ENCODE results near the gene SUN5.

The SUN5 gene

DNA sequence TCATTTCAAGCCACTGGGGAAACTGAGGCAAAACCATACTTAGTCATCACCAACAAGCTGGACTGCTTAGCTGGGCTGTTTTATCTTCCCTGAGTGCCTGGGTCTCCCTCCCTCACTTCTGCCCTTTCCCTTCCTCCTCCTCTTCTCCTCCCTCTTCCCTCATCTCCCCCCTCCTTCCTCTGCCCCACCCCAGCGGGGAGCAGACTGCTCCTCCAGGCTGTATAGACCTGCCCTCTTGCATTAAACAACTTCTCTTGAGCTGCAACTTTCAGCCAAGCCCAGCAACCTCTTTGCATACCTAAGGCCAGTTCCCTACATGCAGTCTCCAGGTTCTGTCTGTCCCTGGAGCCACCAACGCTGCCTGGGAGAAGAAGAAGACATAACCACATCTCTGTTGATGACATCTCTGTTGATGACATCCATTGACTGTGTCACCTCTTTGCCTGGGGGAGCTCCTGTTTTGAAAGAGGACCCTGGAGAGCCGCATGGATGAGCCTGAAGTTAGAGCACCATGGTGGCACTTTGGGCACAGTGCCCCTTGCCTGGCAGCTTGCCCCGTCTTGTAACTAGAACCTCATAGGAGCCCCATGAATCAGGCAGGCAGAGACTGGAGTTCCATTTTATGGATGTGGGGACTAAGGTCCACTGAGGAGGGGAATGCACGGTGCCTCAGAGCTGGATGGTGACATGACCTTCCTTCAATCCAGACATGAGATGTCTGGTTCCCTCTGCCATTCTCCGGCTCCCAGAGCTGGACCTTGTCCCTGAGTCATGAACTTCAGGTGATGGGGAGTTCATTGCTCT lies 19.4 kb upstream of the SUN5 start:
- Histone ChIP-seq H3K27me3 (ENCODE audit: insufficient read depth, low read length) (no peaks in the 10 kb centered on the region), H2AFZ (ENCODE audit: low read depth, low read length) (no peak overlapping the region), H3K36me3 (ENCODE audit: insufficient read depth, low read length) (no peaks in the 10 kb centered on the region), H3K9me3 (ENCODE audit: low read length) (no peaks in the 10 kb centered on the region), H3K4me3 (ENCODE audit: low read length) (no peak overlapping the region), H3K4me1 (ENCODE audit: insufficient read depth, low read length) (no peaks in the 10 kb centered on the region)

DNA sequence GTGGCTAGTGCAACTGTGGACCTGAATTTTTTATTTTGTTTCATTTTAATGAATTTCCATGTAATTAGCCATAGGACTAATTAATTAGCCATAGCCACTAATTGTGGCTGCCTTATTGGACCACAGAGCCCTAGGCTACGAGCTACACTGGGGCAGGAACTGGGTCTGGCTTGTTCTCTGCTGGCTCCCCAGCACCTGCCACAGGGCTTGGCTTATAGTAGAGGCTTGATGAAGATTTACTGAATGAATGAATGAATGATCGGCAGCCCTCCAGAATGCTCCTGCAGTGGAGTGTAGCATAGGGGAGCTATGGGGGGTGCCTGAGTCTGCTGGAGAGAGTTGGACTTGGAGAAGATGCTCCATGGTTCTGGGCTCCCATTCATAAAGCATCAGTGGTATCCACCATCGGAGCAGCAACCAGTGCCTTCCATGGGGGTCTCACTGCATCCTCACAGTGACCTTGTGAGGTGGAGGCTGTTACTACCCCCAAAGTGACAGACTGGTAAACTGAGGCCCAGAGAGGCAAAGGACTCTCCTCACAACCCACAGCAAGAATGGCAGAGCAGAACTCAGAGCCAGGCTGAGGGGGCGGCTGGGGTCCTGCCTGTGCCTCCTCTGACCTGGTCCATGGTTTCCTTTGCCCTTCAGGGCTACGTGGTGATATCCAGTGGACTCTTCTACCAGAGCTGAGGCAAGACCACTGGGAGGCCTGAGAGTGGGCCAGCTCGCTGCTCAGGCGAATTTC lies 18.6 kb upstream of the SUN5 start:
- Histone ChIP-seq H2AFZ (ENCODE audit: low read depth, low read length) (no peak overlapping the region), H3K9me3 (ENCODE audit: low read length) (no peaks in the 10 kb centered on the region), H3K36me3 (ENCODE audit: insufficient read depth, low read length) (no peaks in the 10 kb centered on the region), H3K4me3 (ENCODE audit: low read length) (no peak overlapping the region), H3K4me1 (ENCODE audit: insufficient read depth, low read length) (no peaks in the 10 kb centered on the region), H3K27me3 (ENCODE audit: insufficient read depth, low read length) (no peaks in the 10 kb centered on the region)

DNA sequence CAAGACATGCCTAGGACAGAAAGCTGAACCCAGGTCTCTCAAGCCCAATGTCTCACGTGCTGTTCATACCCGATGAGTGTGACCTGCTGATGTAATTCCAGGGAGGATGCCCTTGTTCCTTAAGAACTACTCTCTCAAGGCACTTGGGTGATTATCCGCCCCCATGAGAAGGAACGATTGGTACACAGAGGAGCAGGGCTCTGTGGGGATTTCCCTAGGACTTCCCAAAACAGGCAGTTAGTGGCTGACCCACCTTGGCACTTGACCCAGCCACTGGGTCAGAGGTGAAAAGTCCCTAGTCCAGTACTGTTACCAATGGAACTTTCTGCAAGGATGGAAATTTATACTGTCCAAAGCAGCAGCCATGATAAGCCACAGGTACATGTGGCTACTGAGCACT lies 18.1 kb upstream of the SUN5 start:
- no peaks in the 10 kb centered on the region for H3K27me3 ChIP-seq (ENCODE audit: insufficient read depth, low read length)
- H3K9me3 ChIP-seq (ENCODE audit: low read length) = no peaks in the 10 kb centered on the region
- no peaks in the 10 kb centered on the region for H3K4me1 ChIP-seq (ENCODE audit: insufficient read depth, low read length)
- no peaks in the 10 kb centered on the region for H3K36me3 ChIP-seq (ENCODE audit: insufficient read depth, low read length)
- H2AFZ ChIP-seq (ENCODE audit: low read depth, low read length) = no peak overlapping the region
- H3K4me3 ChIP-seq (ENCODE audit: low read length) = no peak overlapping the region

- Histone ChIP-seq H3K4me1 (ENCODE audit: insufficient read depth, low read length) (no peaks in the 10 kb centered on the region), H2AFZ (ENCODE audit: low read depth, low read length) (no peak overlapping the region), H3K4me3 (ENCODE audit: low read length) (no peak overlapping the region), H3K9me3 (ENCODE audit: low read length) (no peaks in the 10 kb centered on the region), H3K36me3 (ENCODE audit: insufficient read depth, low read length) (no peaks in the 10 kb centered on the region), H3K27me3 (ENCODE audit: insufficient read depth, low read length) (no peaks in the 10 kb centered on the region)
These were observed 17.6 kb upstream of the SUN5 start for GRCh38 chr20:33021879-33022278.

DNA sequence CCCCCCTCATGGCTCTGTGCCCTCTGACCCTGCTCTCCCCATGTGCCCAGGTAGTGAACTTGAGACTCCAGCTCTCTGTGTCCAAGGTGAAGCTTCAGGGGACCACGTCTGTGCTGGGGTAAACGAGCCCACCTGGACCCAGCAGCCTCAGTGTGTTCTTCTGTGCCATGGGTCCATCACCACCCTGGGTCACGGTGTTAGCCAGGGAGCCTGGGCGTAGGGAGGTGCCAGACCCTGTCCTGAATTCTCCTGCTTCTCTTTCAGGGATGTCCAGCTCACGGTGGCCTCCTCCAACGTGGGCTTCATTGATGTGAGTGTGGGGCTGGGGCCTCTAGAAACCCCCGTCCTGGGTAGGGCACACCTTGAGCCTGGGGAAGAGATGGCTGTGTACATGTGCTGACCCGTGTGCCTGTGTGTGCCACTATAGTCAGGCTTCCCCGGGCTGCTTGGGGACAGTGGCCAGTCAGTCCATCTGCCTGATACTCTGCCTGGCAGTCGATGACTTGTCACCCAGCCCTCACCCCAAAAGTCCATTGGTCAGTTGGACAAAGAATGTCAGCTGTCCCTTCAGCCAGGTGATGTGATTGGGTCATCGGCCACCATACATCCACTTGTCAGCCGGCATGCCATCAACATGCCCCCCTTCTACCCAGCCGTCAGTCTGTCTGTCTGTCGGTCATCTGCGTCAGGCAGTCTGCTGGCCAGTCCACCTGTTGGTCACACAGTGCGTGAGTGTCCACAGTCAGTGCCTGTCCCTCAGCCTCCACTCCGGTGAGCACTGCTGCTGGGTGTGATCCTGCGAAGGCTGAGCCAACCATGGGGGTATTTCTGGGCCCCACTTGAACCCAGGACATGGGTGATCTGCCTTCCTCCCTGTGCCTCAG lies 16.3 kb upstream of the SUN5 start:
- no peak overlapping the region for H3K4me3 ChIP-seq (ENCODE audit: low read length)
- no peaks in the 10 kb centered on the region for H3K27me3 ChIP-seq (ENCODE audit: insufficient read depth, low read length)
- H3K36me3 ChIP-seq (ENCODE audit: insufficient read depth, low read length) = no peaks in the 10 kb centered on the region
- no peaks in the 10 kb centered on the region for H3K9me3 ChIP-seq (ENCODE audit: low read length)
- no peak overlapping the region for H2AFZ ChIP-seq (ENCODE audit: low read depth, low read length)
- no peaks in the 10 kb centered on the region for H3K4me1 ChIP-seq (ENCODE audit: insufficient read depth, low read length)

GRCh38 chr20:33019465-33020277 lies 15.4 kb upstream of the SUN5 start:
- H2AFZ ChIP-seq (ENCODE audit: low read depth, low read length) = no peak overlapping the region
- H3K9me3 ChIP-seq (ENCODE audit: low read length) = no peaks in the 10 kb centered on the region
- no peak overlapping the region for H3K4me3 ChIP-seq (ENCODE audit: low read length)
- H3K4me1 ChIP-seq (ENCODE audit: insufficient read depth, low read length) = no peaks in the 10 kb centered on the region
- no peaks in the 10 kb centered on the region for H3K27me3 ChIP-seq (ENCODE audit: insufficient read depth, low read length)
- no peaks in the 10 kb centered on the region for H3K36me3 ChIP-seq (ENCODE audit: insufficient read depth, low read length)

DNA sequence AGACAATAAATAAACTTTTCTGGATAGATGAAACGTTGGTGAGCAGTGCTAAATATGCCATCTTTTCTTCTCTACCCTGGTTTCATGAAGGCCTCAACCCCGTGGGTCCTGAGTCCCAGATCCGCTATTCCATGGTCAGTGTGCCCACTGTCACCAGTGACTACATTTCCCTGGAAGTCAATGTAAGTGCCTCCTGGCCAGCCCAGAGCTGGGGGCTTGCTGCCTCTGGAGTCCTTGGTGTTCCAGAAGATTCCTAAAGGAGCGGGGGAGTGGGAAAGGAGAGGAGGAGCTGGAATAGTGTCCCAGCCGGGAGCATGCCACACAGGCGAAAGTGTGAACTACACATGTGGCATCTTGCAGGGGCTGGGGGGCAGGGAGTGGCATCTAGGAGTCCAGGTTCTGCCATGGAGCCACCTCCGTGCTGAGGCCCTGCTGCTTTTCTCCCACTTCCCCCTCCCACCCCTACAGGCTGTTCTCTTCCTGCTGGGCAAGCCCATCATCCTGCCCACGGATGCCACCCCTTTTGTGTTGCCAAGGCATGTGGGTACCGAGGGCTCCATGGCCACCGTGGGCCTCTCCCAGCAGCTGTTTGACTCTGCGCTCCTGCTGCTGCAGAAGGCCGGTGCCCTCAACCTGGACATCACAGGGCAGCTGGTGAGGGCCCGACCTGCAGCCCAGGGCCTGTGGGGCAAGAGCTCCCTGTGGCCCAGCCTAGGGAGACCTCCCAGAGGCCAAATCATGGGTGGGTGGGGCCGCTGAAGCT lies 14.1 kb upstream of the SUN5 start:
- Histone ChIP-seq H2AFZ (ENCODE audit: low read depth, low read length) (no peak overlapping the region), H3K36me3 (ENCODE audit: insufficient read depth, low read length) (no peaks in the 10 kb centered on the region), H3K9me3 (ENCODE audit: low read length) (no peaks in the 10 kb centered on the region), H3K4me1 (ENCODE audit: insufficient read depth, low read length) (no peaks in the 10 kb centered on the region), H3K4me3 (ENCODE audit: low read length) (no peak overlapping the region), H3K27me3 (ENCODE audit: insufficient read depth, low read length) (no peaks in the 10 kb centered on the region)

- no peak overlapping the region for H2AFZ ChIP-seq (ENCODE audit: low read depth, low read length)
- no peaks in the 10 kb centered on the region for H3K4me1 ChIP-seq (ENCODE audit: insufficient read depth, low read length)
- no peak overlapping the region for H3K4me3 ChIP-seq (ENCODE audit: low read length)
- H3K27me3 ChIP-seq (ENCODE audit: insufficient read depth, low read length) = no peaks in the 10 kb centered on the region
- H3K36me3 ChIP-seq (ENCODE audit: insufficient read depth, low read length) = no peaks in the 10 kb centered on the region
- H3K9me3 ChIP-seq (ENCODE audit: low read length) = no peaks in the 10 kb centered on the region
These were observed 13.3 kb upstream of the SUN5 start for GRCh38 chr20:33017542-33017941.

DNA sequence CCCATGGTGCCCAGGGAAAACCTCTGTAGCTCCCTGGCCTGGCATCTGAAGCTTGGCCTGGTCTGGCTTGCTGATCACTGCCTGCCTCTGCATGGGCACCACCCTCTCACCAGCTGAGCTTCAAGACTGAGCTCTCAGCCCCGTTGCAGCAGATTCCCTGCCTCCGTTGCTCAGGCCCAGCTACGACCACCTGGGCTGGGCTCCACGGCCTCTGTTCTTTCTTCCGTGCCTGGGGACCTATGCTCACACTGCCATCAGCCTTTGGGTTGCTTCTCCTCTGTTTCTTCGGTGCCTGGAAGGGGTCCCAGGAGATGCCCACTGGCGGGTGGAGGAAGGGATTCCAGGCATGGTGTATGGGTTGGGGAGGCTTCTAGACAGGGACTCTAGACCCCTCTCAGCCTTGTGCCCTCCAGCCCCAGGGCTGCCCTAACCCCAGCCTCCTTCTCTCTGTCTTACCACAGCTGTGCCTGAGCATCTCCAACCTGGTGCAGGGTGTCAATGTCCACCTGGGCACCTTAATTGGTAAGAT lies 12.4 kb upstream of the SUN5 start:
- no peaks in the 10 kb centered on the region for H3K9me3 ChIP-seq (ENCODE audit: low read length)
- H3K27me3 ChIP-seq (ENCODE audit: insufficient read depth, low read length) = no peaks in the 10 kb centered on the region
- no peak overlapping the region for H2AFZ ChIP-seq (ENCODE audit: low read depth, low read length)
- H3K36me3 ChIP-seq (ENCODE audit: insufficient read depth, low read length) = no peaks in the 10 kb centered on the region
- no peak overlapping the region for H3K4me3 ChIP-seq (ENCODE audit: low read length)
- no peaks in the 10 kb centered on the region for H3K4me1 ChIP-seq (ENCODE audit: insufficient read depth, low read length)

DNA sequence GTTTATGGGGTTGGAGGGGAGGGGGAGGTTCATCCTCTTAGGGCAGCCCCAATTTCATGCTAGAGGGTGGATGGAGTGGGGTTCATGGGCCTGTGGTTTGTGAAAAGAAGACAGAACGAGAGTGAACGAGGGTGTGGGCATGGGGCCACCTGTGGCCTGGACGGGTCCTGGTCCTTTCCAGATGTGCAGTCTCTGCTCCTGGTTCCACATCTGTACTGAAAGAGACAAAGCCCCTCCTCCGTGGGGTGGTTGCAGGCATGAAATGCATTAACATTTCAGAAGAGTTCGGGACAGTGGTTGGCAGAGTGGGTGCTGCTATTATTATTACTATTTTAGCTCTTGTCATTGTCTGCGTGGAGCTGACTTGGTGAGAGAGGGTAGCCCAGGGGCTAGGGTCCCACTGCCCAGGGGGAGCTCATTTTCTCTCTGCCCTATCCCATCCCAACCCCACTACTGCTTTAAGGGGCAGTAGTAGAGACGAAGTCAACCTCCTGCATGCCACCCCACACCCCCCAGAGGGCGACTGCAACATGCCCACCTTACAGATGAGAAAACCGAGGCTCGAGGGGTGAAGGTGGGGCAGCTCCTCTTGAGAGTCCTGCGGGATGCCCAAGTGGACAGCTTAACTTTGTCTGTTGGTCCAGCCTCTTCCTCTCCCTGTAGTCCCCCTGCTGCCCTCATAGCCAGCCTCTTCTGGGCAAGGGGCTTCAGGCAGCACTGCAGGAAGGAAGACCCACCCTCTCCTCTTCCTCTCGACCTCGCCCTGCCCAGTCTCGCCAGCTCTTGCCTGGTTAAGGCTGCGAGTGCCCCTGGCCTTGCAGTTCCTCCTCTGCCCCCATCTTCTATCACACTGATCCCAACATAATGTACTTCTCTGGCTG lies 11.7 kb upstream of the SUN5 start:
- Histone ChIP-seq H3K4me1 (ENCODE audit: insufficient read depth, low read length) (no peaks in the 10 kb centered on the region), H3K36me3 (ENCODE audit: insufficient read depth, low read length) (no peaks in the 10 kb centered on the region), H3K4me3 (ENCODE audit: low read length) (no peak overlapping the region), H3K9me3 (ENCODE audit: low read length) (no peaks in the 10 kb centered on the region), H3K27me3 (ENCODE audit: insufficient read depth, low read length) (no peaks in the 10 kb centered on the region), H2AFZ (ENCODE audit: low read depth, low read length) (no peak overlapping the region)

GRCh38 chr20:33015114-33015484 lies 10.9 kb upstream of the SUN5 start:
- no peak overlapping the region for H2AFZ ChIP-seq (ENCODE audit: low read depth, low read length)
- H3K4me1 ChIP-seq (ENCODE audit: insufficient read depth, low read length) = no peaks in the 10 kb centered on the region
- no peaks in the 10 kb centered on the region for H3K36me3 ChIP-seq (ENCODE audit: insufficient read depth, low read length)
- H3K9me3 ChIP-seq (ENCODE audit: low read length) = no peaks in the 10 kb centered on the region
- no peak overlapping the region for H3K4me3 ChIP-seq (ENCODE audit: low read length)
- H3K27me3 ChIP-seq (ENCODE audit: insufficient read depth, low read length) = no peaks in the 10 kb centered on the region
